Measurements from ENCODE around the gene CD248.
A peak's percentile ranks its signal among the peaks of the same experiment; 100 is the strongest.
"Not testable (repeated sequence)": the region's sequence is repeated elsewhere in the genome, so short reads cannot be mapped to it uniquely, and the experiment has no call there.

CD248 gene

GRCh38 chr11:66278363-66279091, 38.3 kb downstream of the CD248 start:
- Histone ChIP-seq H3K9ac (peak overlapping the region; percentile 65; the same call in 1 of the 2 replicates), H3K4me2 (peak overlapping the region; percentile 96), H3K4me3 (peak overlapping the region; percentile 64), H3K4me1 (peaks cover 71% of the 10 kb centered on the region), H4K20me1 (peaks cover 77% of the 10 kb centered on the region), H3K36me3 (peaks cover 30% of the 10 kb centered on the region), H3K27ac (no peak overlapping the region), H3K9me3 (no peaks in the 10 kb centered on the region), H3K27me3 (no peaks in the 10 kb centered on the region)
- no peak for TF ChIP-seq Cebpa-rat (IDR thresholded peaks at IDR 0.05)

DNA sequence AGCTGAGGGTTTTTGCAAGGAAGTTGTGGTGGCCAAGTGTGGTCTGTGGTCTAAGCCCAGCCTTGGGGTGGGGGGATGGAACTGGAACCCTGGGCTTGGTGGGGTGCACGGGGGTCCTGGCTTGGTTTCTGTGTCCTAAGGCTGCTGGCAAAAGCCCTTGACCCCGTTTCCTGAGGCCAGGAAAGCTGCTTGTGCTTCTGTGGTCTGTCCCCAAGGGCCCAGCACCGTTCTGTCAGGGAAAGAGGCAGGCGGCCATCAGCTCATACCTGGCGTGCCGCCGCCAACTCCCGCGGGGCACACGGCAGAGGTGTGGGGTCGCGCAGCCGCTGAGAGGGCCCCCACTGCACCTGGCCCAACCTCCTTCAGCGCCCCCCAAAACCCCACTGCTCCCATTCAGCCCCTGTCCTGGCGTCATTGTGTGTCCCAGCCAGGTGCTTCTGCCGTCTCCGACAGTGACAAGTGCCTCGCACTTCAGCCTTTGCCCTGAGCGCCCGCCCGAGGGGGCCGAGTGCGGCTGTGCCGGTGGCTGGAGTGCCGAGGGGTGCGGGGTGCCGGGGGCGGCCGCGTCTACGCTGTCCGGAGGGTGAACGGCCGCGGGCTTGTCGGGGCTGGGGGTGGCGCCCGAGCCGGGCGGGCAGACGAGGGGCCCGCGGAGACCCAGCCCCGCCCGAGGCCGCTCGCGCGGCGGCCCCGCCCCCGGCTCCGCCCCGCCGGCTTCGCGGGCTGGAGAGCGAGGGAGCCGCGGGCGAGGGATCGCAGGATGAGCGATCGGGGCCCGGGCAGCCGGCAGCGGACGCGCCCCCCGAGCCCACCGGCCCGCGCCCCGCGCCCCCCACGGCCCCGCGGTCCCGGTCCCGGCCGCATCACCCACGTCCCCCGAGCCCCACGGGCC, 39.1 kb downstream of the CD248 start, which contains the start of gene CNIH2:
Gene CNIH2 (plus strand): TSS at position 705 of the 892 bp plus-strand sequence. CDS start 282 bp downstream, outside the sequence.
- no peak for TF ChIP-seq Cebpa-rat (IDR thresholded peaks at IDR 0.05)
- Histone ChIP-seq H3K9ac (peak within 1 kb of the TSS; percentile 65), H3K27me3 (no peaks in the 10 kb centered on the region), H3K36me3 (peaks cover 38% of the 10 kb centered on the region), H3K27ac (0 out of 2 replicates have a peak within 1 kb of the TSS, but pooled peaks have one; percentile 3), H3K4me2 (peak within 1 kb of the TSS; percentile 96), H3K9me3 (no peaks in the 10 kb centered on the region), H3K4me3 (peak within 1 kb of the TSS; percentile 64), H4K20me1 (peaks cover 79% of the 10 kb centered on the region), H3K4me1 (peaks cover 64% of the 10 kb centered on the region)

- H3K9me3 ChIP-seq, H3K27me3 ChIP-seq, H3K27ac ChIP-seq, H3K9ac ChIP-seq: not testable (repeated sequence)
- Histone ChIP-seq H3K4me3 (peak overlapping the region; percentile 64), H3K4me2 (peak overlapping the region; percentile 96), H3K4me1 (peaks cover 59% of the 10 kb centered on the region), H3K36me3 (peaks cover 45% of the 10 kb centered on the region), H4K20me1 (peaks cover 83% of the 10 kb centered on the region)
These were observed 39.8 kb downstream of the CD248 start for GRCh38 chr11:66277064-66277463.

GRCh38 chr11:66276619-66277018, 40.2 kb downstream of the CD248 start:
- not testable (repeated sequence) for H3K27ac ChIP-seq, H3K27me3 ChIP-seq, H3K9ac ChIP-seq, H3K9me3 ChIP-seq, H3K4me3 ChIP-seq
- peaks cover 49% of the 10 kb centered on the region for H3K36me3 ChIP-seq
- peak overlapping the region; percentile 96 for H3K4me2 ChIP-seq
- H4K20me1 ChIP-seq: peaks cover 83% of the 10 kb centered on the region
- H3K4me1 ChIP-seq: peaks cover 55% of the 10 kb centered on the region

- Histone ChIP-seq H3K36me3 (peaks cover 54% of the 10 kb centered on the region), H3K27me3 (no peaks in the 10 kb centered on the region), H4K20me1 (peaks cover 84% of the 10 kb centered on the region), H3K27ac (no peak overlapping the region), H3K4me1 (peaks cover 49% of the 10 kb centered on the region), H3K9me3 (no peaks in the 10 kb centered on the region), H3K9ac (no peak overlapping the region), H3K4me2 (peak overlapping the region; percentile 52), H3K4me3 (no peak overlapping the region)
- no peak for TF ChIP-seq Cebpa-rat (IDR thresholded peaks at IDR 0.05)
These were observed 40.7 kb downstream of the CD248 start for GRCh38 chr11:66275984-66276612.

GRCh38 chr11:66275396-66275795, 41.4 kb downstream of the CD248 start:
- H3K27ac ChIP-seq: no peak overlapping the region
- H4K20me1 ChIP-seq: peaks cover 84% of the 10 kb centered on the region
- H3K4me3 ChIP-seq: no peak overlapping the region
- H3K36me3 ChIP-seq: peaks cover 61% of the 10 kb centered on the region
- H3K27me3 ChIP-seq: no peaks in the 10 kb centered on the region
- no peak overlapping the region for H3K9ac ChIP-seq
- H3K4me2 ChIP-seq: no peak overlapping the region; the same call in 1 of the 2 replicates
- peaks cover 47% of the 10 kb centered on the region for H3K4me1 ChIP-seq
- no peak for TF ChIP-seq Cebpa-rat (IDR thresholded peaks at IDR 0.05)
- no peaks in the 10 kb centered on the region for H3K9me3 ChIP-seq

GRCh38 chr11:66274219-66274618, 42.6 kb downstream of the CD248 start:
- no peak overlapping the region for H3K4me2 ChIP-seq
- H3K4me3 ChIP-seq: no peak overlapping the region
- peaks cover 85% of the 10 kb centered on the region for H4K20me1 ChIP-seq
- H3K9me3 ChIP-seq: no peaks in the 10 kb centered on the region
- peaks cover 49% of the 10 kb centered on the region for H3K4me1 ChIP-seq
- TF ChIP-seq Cebpa-rat (IDR thresholded peaks at IDR 0.05): no peak
- H3K27me3 ChIP-seq: no peaks in the 10 kb centered on the region
- H3K36me3 ChIP-seq: peaks cover 63% of the 10 kb centered on the region
- no peak overlapping the region for H3K27ac ChIP-seq
- no peak overlapping the region for H3K9ac ChIP-seq

DNA sequence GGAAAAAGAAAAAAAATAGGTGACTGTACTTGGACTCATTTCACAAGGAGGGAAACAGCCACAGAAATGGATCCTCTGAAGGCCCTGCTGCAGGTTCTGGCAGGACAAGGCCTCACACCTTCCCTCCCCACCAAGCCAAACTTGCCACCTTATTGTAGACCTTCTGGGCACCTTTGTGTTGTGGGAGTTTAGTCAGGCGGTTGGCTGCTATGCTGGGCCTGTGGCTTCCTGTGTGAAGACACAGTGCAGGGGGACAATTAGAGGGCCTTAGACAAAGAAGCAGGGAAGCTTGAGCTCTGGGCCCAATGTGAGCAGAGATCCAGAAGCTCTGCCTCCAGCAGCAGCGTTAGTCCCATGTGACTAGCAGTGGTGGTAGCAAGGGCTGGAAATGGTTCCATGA, 44.2 kb downstream of the CD248 start:
- TF ChIP-seq Cebpa-rat (IDR thresholded peaks at IDR 0.05): no peak
- H3K4me2 ChIP-seq: no peak overlapping the region
- peaks cover 63% of the 10 kb centered on the region for H3K36me3 ChIP-seq
- H3K9me3 ChIP-seq: no peaks in the 10 kb centered on the region
- no peak overlapping the region for H3K9ac ChIP-seq
- no peaks in the 10 kb centered on the region for H3K27me3 ChIP-seq
- H3K27ac ChIP-seq: no peak overlapping the region
- H3K4me3 ChIP-seq: no peak overlapping the region
- peaks cover 40% of the 10 kb centered on the region for H3K4me1 ChIP-seq
- peaks cover 86% of the 10 kb centered on the region for H4K20me1 ChIP-seq

DNA sequence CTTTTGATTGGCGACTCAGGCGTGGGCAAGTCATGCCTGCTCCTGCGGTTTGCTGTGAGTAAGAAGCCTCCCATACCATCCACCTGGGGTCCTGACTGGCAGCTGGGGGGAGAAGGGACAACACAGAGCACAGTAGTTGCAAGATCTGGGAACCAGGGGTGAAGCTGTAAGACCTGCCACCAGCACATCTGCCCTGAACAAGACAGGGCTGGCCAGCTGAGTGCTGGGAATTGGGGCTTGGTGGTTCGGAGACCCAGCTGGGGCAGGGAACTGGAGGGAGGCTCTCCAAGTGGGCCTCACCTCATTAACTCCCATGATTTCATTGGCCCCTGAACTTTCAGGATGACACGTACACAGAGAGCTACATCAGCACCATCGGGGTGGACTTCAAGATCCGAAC, 45.0 kb downstream of the CD248 start:
- peaks cover 78% of the 10 kb centered on the region for H4K20me1 ChIP-seq
- H3K27ac ChIP-seq: no peak overlapping the region
- no peak overlapping the region for H3K4me2 ChIP-seq
- no peak for TF ChIP-seq Cebpa-rat (IDR thresholded peaks at IDR 0.05)
- H3K4me3 ChIP-seq: no peak overlapping the region
- H3K36me3 ChIP-seq: peaks cover 63% of the 10 kb centered on the region
- no peaks in the 10 kb centered on the region for H3K9me3 ChIP-seq
- 0 out of 2 replicates have a peak overlapping the region, but pooled peaks have one; percentile 10 for H3K9ac ChIP-seq
- no peaks in the 10 kb centered on the region for H3K27me3 ChIP-seq
- H3K4me1 ChIP-seq: peaks cover 37% of the 10 kb centered on the region

All from BLaER1 (cell line).